Mucosa of descending colon (tissue), 3 donors: ENCODE measurements around the gene SYK. TPM values are rescaled to one million over a fixed set of nuclear protein-coding genes. Genes with fewer than 3 reads are reported as not detected.

Experiments
- ATAC-seq: fragments of 200-7000 bp; cut with Tn5 transposase; one replicate; pipeline ENCODE4 v1.9.1; 2020; ENCODE audit warnings: mild to moderate bottlenecking, moderate library complexity
- DNase-seq, 3 donors: peaks; one replicate each; pipeline ENCODE4 v3.0.0-alpha.2; 2020
- H3K36me3 ChIP-seq: fragments of 200-600 bp; one replicate; pipeline ENCODE4 v1.8.0; 2021; ENCODE audit warnings: low read depth, mild to moderate bottlenecking
- H3K4me1 ChIP-seq: fragments of 200-600 bp; one replicate; pipeline ENCODE4 v1.8.0; 2021; ENCODE audit warnings: low read depth, mild to moderate bottlenecking
- H3K4me3 ChIP-seq: fragments of 200-600 bp; one replicate; pipeline ENCODE4 v1.8.0; 2021; ENCODE audit warnings: mild to moderate bottlenecking
- H3K9me3 ChIP-seq: fragments of 200-600 bp; one replicate; pipeline ENCODE4 v1.8.0; 2021; ENCODE audit warnings: mild to moderate bottlenecking
- CTCF ChIP-seq: fragments of 200-600 bp; IDR thresholded peaks from one replicate; pipeline ENCODE4 v1.8.0; 2022; ENCODE audit warnings: antibody characterized with exemption, mild to moderate bottlenecking
- intact Hi-C, 2 donors: fragments of 100-400 bp; cut with DNase I in 1 of 2; cut with micrococcal nuclease in 1 of 2; formaldehyde crosslinking; loops; one replicate each; pipeline versions ENCODE4 v1.11.0 to v1.11.1; 2022; cut with DNase I, micrococcal nuclease
- total RNA-seq, 3 donors: library from RNA; stranded (reverse); fragmentation: NEBNext Ultra II Directional in 2 of 3; extraction: Animal tissue kit (Norgen Biotek cat#: 25700) in 2 of 3; gene quantifications; one replicate each; pipeline versions ENCODE4 v1.2.1 to v1.2.4, GENCODE V29; 2021 to 2023
- donor health status: DM: no; HTN: no; CAD: no; lungs with moderate emphysema.
- donor health status: DM: no; HTN: no; CAD: no.
- donor health status: DM: no; HTN: yes; CAD: no.

The SYK gene
- total RNA-seq, 3 donors from 2014 or later = 29.0 to 59.5 (median 43.4) TPM

DNA sequence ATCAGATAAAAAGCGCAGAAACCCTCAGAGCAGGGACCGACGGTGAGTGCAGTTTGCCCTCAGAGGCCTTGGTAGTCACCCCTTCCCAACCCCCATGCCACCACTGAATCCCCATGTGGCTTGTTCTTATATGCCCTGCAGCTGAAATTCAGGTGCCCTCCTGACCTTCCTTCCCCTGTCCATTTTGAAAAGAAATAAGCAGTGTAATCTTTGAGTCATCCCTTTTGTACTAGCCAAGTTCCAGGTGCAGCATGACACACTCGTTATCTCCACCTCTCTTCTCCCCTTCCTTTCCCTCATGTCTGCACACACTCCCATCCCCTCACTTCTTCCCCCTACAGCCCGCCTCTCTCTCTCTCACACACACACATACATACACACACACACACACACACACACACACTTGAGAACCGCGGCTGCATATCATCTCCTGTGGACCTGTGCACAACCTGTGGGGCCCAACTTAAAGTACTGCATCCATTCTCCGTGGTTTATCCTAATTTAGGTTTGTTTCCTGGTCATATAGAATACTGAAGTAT lies 53.1 kb downstream of the SYK start:
- H3K9me3 ChIP-seq = no peaks in the 10 kb centered on the region
- no peaks in the 10 kb centered on the region for H3K4me1 ChIP-seq
- H3K36me3 ChIP-seq = peaks cover under 1% of the 10 kb centered on the region
- DNase-seq (no peak), ATAC-seq (no peak)
- TF ChIP-seq CTCF = no peak
- intact Hi-C loops = no loop called here
- no peak overlapping the region for H3K4me3 ChIP-seq

DNA sequence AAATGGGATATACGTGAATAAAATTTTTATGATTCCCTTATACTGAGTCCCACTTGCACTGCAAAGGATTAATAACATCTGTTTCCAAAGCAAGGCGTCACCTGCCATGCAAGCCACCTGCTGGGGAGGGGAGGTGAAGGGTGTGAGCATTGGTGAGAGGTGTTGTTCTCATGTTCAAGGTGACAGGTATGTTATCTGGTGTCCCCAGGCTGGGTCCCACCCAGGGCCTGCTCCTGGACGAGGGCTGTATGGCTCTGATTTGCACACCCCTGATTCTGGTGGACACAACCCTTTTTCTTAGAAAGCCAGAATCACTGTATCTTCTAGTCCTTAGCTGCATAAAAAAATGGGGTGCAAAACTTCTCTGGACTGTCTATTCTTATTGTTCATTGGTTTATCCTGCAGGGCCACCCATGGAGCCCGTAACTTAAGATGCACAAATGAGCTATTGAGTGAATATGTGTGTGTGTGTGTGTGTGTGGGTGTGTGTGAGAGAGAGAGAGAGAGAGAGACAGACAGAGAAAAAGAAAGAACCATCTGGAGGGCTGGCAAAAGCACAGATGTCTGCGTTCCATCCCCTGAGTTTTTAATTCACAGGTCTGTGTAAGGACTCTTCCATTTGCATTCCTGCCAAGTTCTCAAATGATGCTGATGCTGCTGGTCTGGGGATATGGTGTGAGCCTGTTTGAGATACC lies 53.7 kb downstream of the SYK start:
- Histone ChIP-seq H3K36me3 (no peaks in the 10 kb centered on the region), H3K9me3 (no peaks in the 10 kb centered on the region), H3K4me3 (no peak overlapping the region), H3K4me1 (no peaks in the 10 kb centered on the region)
- intact Hi-C loops = no loop called here
- no peak for ATAC-seq
- no peak for TF ChIP-seq CTCF
- no peak for DNase-seq

DNA sequence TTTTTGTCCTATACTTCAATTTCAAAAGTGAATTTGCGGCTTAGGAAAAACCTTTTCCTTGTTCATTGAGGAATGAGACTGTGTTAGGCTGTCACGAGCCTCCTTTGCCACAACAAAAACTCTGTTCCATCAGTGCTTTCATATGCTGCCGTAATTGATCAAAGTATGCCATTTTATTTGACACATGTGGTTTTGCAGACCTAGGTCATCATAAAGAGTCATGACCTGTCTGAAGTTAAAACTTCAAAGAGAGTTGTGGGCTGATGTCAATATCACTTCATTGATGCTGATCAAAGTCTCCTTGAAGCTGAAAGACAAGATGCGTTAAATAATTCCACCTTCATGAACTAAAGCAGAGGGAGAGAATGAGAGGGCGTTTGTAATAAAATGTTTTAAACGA lies 55.5 kb downstream of the SYK start:
- TF ChIP-seq CTCF = no peak
- intact Hi-C loops = no loop called here
- Histone ChIP-seq H3K36me3 (no peaks in the 10 kb centered on the region), H3K4me3 (no peak overlapping the region), H3K4me1 (no peaks in the 10 kb centered on the region), H3K9me3 (no peaks in the 10 kb centered on the region)
- no peak for ATAC-seq
- no peak for DNase-seq

DNA sequence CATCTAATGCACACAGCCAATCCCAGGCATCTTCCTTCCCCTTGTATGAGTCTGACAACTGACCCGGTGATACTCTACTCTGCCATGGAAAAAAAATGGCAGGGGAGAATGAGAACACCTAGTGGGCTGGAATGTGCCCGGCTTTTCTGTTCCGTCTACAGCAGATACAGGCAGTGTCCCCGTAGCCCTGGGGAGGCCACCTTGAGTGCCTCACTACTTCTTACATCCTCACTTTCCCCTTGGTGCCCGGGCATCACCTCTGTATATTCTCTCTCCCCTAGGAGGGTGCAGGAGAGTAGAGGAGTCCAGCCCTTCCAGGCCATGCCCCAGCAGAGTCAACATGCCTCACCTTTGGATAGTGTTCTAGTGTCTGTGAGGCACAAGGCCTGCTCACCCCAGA lies 56.2 kb downstream of the SYK start:
- Histone ChIP-seq H3K4me1 (no peaks in the 10 kb centered on the region), H3K4me3 (no peak overlapping the region), H3K9me3 (no peaks in the 10 kb centered on the region), H3K36me3 (no peaks in the 10 kb centered on the region)
- no peak for ATAC-seq
- TF ChIP-seq CTCF = no peak
- no peak for DNase-seq
- intact Hi-C loops = no loop called here

- ATAC-seq (no peak), DNase-seq (no peak)
- Histone ChIP-seq H3K4me1 (no peaks in the 10 kb centered on the region), H3K36me3 (no peaks in the 10 kb centered on the region), H3K4me3 (no peak overlapping the region), H3K9me3 (no peaks in the 10 kb centered on the region)
- TF ChIP-seq CTCF = no peak
- intact Hi-C loops = no loop called here
Measured at GRCh38 chr9:90858457-90858901, 56.9 kb downstream of the SYK start.
